GM18499 (cell line): ENCODE measurements around the gene TTC39C.
"Not testable (repeated sequence)": the region's sequence is repeated elsewhere in the genome, so short reads cannot be mapped to it uniquely, and the experiment has no call there.

Source experiments
- ATAC-seq: cut with Tn5 transposase; IDR thresholded peaks from one replicate; pipeline ENCODE4 v1.9.1; 2021; ENCODE audit warnings: moderate number of reproducible peaks; ENCODE audit not compliant: insufficient read depth, unreplicated experiment

The TTC39C gene

GRCh38 chr18:24074757-24075156 lies 60.2 kb downstream of the TTC39C start:
- not testable (repeated sequence) for ATAC-seq

DNA sequence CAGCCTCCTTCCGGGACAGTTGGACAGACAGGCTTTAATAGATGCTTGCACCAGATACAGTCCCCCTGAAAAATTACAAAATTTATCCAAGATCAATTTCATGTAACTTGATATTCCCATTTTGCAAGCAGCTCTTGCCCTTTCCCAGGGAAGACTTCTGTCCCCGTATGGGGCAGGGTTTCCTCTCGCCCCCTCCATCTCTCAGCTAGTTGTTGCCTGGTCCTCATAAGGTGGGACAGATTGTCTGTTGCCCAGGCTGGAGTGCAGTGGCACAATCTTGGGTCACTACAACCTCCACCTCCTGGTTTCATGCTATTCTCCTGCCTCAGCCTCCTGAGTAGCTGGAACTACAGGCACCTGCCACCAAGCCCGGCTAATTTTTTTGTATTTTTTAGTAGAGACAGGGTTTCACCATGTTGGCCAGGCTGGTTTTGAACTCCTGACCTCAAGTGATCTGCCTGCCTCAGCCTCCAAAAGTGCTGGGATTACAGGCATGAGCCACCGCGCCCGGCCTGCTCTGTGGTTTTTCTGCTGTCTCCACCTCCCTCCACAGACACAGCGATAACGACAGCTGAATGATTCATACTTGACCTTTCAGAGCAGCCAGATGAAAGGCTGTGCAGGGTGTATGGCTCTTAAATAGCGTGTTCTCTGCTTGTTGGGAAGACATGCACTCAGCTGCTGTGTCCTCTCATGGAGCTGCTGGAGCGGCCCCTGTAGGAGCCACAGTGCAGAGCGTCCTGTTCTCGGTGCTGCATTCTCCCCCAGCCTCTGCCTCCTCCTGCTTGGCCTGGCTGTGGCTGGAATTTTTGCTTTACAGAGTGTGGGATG lies 61.4 kb downstream of the TTC39C start:
- ATAC-seq: no peak

GRCh38 chr18:24076950-24077349 lies 62.4 kb downstream of the TTC39C start:
- ATAC-seq: no peak

DNA sequence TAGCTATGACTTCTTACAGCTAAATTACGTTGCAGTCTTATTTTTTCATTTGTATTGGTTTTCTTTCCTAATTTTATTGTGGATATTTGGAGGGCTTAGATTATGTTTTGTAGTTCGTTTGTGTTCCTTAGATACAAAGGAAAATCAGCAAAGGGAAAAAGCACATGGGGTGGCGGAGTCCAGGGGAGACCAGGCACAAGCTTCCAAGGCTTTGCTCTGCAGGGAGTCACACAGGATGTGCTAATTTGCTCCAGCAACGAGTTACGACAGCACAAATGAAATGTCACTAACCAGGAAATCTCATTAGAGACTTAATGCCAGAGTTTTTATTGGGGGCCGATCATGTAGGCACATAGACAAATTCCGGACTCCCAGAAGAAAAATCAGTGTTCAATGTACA lies 63.8 kb downstream of the TTC39C start:
- no peak for ATAC-seq

- ATAC-seq: no peak
Measured at GRCh38 chr18:24080861-24081260, 66.3 kb downstream of the TTC39C start.

DNA sequence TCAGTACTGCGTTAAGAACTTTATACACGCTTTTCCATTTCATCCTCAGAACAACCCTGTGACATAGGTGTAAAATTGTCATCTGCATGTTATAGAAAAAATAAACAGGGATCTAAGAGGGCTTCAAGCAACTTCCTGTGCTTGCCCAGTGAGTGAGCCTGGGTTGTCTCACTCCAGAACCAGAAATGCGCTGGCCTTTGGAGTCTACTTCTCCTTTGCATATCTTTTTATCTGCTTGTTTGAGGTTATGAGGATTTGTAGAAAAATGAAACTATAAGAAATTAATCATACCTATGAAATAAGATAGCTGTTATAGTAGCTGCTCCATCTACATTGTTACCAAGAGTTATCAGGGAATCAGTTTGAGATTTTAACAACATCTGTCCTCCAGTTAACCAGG lies 69.0 kb downstream of the TTC39C start:
- ATAC-seq: no peak

- no peak for ATAC-seq
Measured at GRCh38 chr18:24086082-24086481, 71.5 kb downstream of the TTC39C start.

- no peak for ATAC-seq
Measured at GRCh38 chr18:24089076-24089475, 74.5 kb downstream of the TTC39C start.

GRCh38 chr18:24089515-24090337 lies 75.2 kb downstream of the TTC39C start:
- ATAC-seq: no peak

DNA sequence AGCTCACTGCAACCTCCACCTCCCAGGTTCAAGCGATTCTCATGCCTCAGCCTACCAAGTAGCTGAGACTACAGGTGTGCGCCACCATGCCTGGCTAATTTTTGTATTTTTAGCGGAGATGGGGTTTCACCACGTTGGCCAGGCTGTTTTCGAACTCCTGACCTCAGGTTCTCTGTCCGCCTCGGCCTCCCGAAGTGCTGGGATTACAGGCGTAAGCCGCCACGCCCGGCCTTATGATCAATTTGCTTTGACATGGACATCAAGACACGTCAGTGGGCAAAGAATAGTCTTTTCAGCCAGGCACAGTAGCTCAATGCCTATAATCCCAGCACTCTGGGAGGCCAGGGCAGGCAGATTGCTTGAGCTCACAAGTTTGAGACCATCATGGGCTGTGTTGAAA lies 76.3 kb downstream of the TTC39C start:
- no peak for ATAC-seq

GRCh38 chr18:24094561-24094960 lies 80.0 kb downstream of the TTC39C start:
- ATAC-seq: no peak

DNA sequence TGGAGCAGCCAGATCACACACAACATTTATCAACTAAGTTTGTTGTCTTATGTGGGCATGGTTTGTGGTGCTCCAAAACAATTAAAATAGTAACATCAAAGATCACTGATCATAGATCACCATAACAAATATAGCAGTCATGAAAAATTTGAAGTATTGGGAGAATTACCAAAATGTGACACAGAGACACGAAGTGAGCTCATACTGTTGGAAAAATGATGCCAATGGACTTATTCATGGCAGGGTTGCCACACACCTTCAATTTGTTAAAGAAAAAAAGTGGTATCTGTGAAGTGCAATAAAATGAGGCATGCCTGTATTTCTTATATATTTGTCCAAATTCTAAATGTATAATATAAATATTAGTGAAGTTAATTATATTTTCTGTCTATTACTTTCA lies 81.4 kb downstream of the TTC39C start:
- no peak for ATAC-seq

GRCh38 chr18:24103320-24104021 lies 88.9 kb downstream of the TTC39C start:
- ATAC-seq: no peak

DNA sequence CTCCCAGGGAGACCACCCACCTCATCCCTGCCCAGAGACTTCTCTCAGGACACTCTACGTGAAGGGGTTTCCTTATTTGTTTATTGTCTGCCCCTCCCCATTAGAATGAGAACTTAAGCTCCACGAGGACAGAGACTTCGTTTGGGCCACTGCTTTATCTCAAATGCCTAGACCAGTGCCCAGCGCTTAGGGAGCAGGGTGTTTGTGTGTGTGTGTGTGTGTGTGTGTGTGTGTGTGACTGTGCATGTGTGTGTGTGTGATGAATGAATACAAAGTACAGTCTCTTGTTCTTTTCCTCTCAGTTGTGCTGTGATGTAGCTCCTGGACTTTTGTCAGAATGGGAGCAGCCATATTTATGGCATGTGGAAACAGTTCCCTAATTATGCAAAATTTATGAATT lies 89.9 kb downstream of the TTC39C start:
- no peak for ATAC-seq

DNA sequence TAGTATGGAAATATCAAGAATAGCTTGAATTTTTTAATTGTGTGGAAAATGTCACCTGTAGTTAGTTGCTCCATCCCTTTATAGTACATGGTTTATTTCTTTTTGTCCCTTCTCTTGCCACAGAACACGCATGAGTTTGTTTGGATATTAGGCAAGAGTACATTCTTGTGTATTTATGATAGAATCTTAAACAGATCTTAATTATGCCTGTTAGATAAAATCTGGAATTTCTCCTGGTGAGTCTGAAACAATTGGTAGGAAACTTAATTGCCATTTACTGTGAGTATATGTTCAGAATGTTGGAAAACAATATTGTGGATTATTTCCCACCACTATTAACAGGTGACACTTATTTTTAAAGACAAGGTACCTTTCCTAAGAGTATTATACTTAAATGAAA lies 94.1 kb downstream of the TTC39C start:
- ATAC-seq: no peak

DNA sequence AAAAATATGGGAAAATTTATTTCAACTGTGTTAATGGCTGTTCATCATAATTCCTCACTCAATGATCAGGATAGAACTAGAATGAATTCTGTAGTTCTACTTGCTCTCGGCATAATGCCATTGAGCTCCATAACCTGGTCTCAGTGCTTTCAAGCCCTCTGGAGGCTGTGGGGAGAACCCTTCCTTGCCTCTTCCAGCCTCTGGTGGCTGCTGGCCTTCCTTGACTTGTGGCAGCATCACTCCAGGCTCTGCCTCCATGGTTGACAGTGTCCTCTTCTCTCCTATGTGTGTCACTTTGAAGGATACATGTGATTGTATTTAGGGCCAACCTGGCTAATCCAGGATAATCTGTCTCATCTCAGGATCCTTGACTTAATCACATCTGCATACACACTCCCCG lies 97.4 kb downstream of the TTC39C start:
- no peak for ATAC-seq

- ATAC-seq: no peak
Measured at GRCh38 chr18:24112464-24112863, 97.9 kb downstream of the TTC39C start.

DNA sequence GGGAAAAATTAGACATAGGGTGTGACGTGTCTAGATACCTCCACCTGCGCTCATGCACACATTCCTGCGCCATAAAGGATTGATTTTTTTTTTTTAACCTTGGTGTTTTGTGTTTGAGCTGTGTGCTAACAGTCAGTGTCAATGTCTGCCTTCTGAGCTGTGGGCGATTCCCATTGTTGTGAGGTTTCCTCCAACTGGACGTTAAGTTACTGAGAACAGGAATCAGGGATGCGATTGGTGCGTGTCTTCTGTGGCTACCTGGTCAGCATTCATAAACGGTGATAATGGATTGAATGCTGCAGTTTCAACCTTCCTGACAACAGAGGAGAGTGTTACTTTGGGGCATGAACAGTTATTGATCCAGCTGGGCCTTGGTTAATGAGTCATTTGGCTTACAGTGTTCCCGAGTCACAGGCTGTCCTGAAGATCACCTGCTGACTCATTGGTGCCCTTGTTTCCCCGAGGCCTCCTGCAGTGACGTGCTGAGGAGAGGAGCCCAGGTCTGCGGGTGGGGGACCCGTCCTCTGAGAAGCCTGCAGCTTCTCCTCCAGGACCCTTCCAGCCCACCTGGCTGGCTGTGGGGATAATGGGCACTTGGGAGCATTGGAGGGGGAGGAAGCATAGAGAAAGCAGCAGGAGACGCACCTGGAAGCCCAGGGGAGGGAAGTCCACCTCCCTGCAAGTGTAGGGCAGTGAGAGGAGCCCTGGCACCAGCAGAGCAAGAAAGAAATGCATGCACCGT lies 98.5 kb downstream of the TTC39C start:
- no peak for ATAC-seq

- ATAC-seq: no peak
Measured at GRCh38 chr18:24114924-24115549, 100.5 kb downstream of the TTC39C start.

DNA sequence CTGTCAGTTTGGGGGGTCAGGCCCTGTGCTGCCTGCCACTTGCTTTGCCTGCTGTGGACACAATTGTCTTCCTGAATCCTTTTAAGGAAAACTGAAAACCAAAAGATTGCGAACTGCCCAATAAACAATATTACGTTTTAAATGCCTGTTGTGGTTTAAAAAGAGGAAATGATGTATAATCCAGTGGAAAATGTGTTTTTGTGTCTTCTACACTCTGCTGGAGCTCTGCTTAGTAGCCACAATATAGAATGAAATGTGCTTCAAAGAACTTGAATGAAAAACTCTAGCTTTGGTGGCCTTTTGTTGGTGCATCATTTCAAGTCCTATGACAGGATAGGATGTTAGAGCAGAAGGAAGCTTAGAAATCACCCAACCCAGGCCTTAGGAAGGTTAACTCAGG lies 101.1 kb downstream of the TTC39C start:
- no peak for ATAC-seq
